ENCODE measurements around the gene SYNE3.

DNA sequence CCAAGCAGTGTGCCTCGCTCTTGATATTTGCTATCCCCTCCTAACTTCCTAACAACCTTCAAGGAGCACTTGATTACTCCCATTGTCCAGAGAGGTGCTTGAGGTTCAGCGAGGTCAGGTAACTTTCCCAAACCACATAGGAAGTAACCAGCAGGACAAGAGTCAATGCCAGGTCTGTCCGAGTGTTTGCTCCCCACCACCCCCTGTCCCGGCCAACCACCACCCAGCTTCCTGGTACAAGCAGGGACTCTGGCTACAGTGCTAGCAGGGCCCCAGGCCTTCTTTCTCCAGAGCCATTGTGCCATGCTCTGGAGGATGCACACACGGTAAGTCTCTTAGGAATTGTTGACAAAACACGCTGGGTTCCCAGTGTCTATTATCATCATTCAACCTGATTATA, 49.2 kb downstream of the SYNE3 start:
- TF ChIP-seq TAF1 (conservative IDR thresholded peaks at IDR 0.05) (no peak), JUND (IDR thresholded peaks at IDR 0.05) (no peak), RAD21 (IDR thresholded peaks at IDR 0.05) (no peak), GABPA (IDR thresholded peaks at IDR 0.05 in 1 of 2, conservative IDR thresholded peaks at IDR 0.05 in 1 of 2) (no peak), RXRA (IDR thresholded peaks at IDR 0.05) (no peak), EGR1 (IDR thresholded peaks at IDR 0.05; ENCODE audit: low read depth in 2 of 2) (no peak)
- TF ChIP-seq, protein P1, sequence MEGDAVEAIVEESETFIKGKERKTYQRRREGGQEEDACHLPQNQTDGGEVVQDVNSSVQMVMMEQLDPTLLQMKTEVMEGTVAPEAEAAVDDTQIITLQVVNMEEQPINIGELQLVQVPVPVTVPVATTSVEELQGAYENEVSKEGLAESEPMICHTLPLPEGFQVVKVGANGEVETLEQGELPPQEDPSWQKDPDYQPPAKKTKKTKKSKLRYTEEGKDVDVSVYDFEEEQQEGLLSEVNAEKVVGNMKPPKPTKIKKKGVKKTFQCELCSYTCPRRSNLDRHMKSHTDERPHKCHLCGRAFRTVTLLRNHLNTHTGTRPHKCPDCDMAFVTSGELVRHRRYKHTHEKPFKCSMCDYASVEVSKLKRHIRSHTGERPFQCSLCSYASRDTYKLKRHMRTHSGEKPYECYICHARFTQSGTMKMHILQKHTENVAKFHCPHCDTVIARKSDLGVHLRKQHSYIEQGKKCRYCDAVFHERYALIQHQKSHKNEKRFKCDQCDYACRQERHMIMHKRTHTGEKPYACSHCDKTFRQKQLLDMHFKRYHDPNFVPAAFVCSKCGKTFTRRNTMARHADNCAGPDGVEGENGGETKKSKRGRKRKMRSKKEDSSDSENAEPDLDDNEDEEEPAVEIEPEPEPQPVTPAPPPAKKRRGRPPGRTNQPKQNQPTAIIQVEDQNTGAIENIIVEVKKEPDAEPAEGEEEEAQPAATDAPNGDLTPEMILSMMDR (IDR thresholded peaks at IDR 0.05; ENCODE audit: low read depth, low read length, missing input control), result no peak
- TF ChIP-seq, protein P2, sequence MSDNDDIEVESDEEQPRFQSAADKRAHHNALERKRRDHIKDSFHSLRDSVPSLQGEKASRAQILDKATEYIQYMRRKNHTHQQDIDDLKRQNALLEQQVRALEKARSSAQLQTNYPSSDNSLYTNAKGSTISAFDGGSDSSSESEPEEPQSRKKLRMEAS (IDR thresholded peaks at IDR 0.05), result no peak
- TF ChIP-seq, protein P3, sequence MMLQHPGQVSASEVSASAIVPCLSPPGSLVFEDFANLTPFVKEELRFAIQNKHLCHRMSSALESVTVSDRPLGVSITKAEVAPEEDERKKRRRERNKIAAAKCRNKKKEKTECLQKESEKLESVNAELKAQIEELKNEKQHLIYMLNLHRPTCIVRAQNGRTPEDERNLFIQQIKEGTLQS (IDR thresholded peaks at IDR 0.05), result no peak

Measured in liver (tissue), 3 donors.